GM18873 (cell line): Measurements from ENCODE around the gene PPP2R5B.

Experiments used
- ATAC-seq: cut with Tn5 transposase; IDR thresholded peaks from one replicate; pipeline ENCODE4 v1.9.1; 2021; ENCODE audit warnings: mild to moderate bottlenecking, moderate library complexity, moderate number of reproducible peaks; ENCODE audit not compliant: unreplicated experiment, low FRiP score

Gene PPP2R5B

DNA sequence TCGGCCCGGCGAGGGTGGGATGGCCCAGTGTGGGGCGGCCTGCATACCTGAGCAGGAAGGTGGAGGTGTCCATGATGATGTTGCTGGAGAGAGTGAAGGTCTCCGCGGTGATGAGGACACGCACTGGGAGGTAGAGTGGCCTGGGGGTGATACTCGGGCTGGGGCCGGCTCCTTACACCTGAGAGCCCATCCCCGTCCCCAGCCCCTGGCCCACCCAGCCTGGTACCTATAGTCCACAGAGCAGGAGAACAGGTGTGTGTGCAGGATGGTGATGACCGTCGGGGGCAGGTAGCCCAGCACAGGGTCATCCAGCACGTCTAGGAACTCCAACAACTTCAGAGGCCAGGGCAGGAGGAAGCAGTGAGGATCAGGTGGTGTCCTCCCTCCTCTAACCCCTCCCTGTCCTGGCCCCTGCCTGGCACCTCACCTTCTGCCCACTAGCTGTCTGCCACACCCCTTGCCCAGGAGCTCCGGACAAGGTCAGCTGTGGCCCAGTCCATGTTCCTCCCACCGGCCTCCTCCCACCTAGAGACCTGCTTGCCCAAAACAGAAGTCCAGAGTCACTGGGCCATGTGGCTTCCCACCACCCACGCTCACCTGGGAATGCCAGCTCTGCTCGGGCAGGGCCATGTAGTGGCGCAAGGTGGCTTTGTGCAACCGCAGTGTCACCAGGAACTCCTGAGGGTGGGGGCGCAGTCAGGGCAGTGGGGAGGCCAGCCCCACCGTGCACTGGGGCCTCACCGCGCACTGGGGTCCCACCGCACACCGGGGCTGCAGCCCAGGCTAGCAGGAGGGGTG lies 18.8 kb upstream of the PPP2R5B start:
- no peak for ATAC-seq

DNA sequence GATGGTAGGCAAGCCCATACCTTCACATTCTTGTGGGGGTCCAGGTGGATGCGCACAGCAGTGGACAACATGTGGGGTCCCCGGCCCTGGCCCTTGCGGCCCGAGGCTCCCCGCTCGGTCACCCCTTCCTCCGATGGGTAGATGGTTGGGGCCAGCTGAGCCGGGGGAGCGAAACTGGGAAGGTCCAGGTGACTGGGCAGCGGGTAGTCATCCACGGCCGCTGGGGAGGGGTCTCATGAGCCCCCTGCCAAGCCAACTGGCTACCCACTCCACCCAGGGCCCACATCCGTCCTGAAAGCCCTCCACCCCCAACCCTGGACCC lies 18.2 kb upstream of the PPP2R5B start:
- no peak for ATAC-seq

DNA sequence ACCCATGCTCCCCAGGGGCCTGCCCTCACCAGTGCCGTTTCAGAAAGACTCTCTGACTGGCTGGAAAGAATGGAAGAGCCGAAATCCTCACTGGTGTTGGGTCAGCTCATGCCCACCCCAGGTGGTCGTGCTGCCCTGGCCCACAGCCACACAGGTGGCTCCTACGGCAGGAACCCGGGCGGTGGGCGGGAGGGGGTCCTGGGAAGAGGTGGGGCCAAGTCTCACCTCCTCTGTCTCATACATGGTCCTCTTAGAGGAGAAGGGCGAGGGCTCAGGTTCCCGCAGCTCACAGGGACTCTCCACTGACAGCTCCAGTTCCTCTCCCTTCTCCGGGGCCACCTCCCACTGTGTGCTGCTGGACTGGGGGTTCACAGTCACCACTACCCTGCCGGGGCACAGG lies 15.7 kb upstream of the PPP2R5B start:
- ATAC-seq: no peak

DNA sequence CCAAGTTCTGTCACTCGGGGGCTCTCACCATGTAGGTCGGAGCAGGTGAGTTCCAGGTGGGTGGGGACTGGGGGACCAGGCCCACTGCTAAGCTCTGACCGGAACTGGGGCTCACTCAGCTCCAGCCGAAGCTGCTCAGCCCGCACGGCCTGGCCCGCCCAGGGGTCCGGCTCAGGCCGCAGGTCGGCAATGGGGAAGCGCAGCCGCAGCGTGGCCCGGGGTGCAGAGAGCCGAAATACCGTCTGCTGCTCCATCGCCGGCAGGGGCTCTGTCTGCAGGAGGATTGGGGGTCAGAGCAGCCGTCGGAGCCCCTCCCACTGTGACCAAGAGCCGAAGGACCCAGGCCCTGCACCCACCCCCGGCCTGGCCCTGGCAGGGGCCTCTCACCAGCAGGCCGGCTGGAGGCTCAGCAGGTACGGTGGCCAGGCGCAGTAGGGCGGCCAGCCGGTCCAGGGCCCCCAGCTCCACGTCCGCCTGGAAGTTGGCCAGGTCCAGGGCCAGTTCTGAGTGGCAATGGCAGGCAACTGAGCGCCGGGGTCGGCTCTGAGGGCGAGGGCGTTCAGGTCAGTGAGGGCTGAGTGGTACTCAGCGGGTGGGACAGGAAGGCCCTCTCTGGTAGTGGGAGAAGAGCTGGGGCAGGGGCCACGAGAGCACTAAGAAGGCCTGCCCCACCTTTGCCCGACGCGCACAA lies 14.7 kb upstream of the PPP2R5B start:
- ATAC-seq: no peak

DNA sequence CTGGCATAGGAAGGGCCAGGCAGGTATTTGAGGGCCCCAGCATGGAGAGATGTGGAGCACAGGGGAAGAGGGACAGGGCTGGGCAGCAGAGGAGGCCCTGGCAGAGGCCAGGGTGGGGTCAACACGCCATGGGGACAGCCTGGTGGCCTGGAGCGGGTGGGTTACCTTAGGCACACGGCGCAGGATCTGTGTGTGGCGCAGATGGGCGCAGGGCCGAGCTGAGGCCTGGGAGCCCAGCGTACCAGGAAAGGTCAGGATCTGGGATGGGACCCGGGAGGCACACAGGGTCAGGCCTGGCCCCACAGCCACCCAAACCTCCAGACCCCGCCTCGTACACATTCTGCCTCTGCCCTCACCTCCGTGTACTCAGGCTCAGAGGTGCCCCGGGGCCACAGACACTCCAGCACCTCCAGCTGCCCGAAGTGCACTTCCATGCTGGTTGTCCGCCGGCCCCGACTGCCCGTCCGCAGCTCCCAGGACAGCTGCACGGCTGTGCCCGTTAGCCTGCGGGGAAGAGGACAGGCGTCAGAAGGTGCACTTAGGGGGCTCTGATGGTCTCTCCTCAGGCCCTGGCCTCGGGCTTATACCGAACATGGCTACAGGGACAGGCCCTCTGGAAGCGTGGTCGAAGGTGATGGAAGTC lies 13.9 kb upstream of the PPP2R5B start:
- ATAC-seq: no peak

DNA sequence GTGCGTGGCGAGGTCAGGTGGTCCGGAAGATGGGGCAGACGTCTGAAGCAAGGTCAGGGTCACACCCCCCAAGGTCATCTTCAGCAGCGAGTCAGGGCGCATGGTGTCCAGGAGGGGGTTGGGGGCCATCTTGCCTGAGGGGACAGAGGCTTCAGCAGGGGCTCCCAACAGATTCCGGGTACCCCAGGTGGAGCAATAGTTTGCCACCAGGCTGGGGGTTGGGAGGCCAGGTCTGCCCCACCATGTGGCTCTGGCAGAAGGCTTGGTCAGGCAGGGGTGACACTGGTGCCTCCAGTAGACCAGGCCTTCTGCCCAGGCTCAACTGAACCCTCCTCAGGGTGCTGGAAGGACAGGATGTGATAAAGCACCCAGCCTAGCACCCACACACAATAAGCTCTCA lies 13.3 kb upstream of the PPP2R5B start:
- no peak for ATAC-seq

DNA sequence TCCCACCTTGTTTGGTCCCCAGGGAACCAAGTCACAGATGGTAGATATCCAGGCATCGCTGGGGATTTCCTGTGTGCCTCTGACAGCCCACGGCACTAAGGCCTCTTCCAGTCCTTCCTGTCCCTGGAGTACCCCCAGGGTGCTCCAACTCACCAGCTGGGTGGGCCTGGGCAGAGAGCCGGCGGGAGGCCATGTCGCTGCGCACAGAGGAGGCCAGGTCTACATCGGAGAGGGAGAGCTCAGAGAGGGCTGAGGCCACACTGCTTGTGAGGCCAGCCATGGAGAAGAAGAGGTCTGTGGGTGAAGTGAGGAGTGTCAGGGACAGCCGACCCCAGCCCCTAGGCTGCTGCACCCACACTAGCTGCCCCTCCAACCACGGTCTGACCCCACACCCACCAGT lies 12.8 kb upstream of the PPP2R5B start:
- ATAC-seq: no peak

DNA sequence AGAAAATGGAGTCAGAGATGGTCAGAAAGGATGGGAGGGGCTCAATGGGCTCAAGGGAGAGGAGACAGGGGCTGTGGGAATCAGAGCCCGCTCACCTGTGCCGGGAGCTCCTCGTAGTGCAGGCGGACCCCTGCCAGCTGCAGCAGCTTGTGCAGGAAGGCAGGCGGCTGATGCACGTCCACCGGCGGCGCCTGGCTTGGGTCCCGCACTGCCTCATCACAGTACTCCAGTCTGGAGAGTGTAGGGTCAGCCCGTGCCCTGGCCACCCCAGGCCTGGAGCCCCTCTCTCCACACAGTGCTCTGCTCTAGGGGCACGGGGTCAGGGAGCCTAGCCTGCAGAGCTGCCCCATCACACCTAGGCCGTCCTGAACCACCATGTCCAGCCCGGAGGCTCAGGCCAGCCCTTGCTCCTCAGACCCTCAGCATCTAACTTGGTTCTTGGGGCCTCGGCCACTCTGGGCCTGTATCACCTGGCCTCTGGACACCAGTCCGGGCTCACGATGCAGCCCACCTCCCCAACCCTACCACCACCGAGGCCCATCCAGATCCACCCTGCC lies 11.2 kb upstream of the PPP2R5B start:
- no peak for ATAC-seq

DNA sequence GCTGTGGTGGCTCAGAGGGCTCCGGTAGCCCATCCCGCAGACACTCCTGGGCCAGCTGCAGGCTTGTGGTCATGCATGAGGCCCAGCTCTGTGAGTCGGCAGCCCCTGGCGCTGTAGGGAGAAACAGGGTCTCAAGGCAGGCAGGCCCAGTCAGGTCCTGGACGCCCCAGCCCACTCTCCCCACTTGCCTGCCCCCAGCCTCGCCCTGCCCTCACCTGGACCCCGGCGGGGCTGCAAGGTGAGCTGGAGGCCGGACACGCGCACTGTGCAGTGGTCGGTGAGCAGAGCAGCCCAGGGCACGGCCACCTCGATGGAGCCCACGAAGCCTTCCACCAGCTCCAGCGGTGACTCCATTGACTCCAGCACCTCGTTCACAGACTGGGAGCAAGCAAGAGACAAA lies 10.4 kb upstream of the PPP2R5B start:
- no peak for ATAC-seq

DNA sequence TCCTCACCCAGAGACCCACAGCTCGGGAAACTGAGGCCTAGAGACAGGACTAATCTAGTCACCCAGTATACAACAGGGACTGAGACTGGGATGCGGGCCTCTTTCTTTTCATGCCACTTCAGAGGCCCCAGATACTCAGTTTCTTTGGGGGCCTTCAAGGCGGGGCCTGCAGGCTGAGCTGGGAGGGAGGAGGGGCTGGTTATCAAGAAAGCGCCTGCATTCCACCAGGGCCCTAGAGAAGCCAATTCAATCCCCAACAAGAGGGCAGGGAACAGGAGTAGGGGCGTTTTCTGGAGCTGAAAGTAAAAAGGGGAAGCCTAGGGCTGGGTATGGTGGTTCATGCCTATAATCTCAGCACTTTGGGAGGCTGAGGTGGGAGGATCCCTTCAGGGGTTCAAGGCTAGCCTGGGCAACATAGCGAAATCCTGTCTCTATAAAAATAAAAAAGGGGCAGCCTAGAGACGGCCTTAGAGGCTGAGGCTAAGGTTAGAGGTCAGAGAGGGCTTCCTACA lies 9.1 kb upstream of the PPP2R5B start:
- ATAC-seq: no peak

DNA sequence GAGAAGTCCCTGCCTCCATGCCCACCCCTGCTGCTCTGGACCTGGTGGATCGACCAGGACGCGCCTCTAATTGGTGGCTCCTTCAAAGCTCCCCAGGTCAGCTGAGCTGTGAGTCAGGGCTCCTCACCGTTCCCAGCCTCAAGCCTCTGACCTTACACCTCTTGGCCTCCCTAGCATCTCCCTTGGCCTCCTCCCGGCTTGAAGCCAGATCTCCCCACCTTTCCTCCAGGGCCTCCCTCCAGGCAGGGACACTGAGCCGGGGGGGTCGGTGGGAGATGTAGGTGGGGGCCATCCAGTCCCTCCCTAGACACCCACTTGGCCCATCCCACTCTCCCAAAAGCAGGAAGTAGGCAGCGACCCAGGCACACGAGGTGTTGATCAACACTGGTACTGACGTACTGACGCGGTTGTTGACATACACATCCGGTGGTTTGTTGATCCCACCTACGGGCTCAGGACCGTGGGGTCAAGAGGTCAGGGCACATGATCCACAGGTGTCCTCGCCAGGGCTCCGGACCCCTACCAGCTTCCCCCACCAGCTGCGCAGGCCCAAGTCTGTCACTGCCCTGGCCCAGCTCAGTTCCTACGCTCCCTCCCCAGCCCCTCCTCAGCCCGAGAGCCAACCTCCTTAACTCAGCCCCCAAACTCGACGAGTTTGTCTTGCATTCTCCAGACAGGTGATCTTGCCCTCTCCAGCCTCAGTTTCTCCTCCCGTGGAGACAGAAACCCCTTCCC lies 8.3 kb upstream of the PPP2R5B start:
- no peak for ATAC-seq

DNA sequence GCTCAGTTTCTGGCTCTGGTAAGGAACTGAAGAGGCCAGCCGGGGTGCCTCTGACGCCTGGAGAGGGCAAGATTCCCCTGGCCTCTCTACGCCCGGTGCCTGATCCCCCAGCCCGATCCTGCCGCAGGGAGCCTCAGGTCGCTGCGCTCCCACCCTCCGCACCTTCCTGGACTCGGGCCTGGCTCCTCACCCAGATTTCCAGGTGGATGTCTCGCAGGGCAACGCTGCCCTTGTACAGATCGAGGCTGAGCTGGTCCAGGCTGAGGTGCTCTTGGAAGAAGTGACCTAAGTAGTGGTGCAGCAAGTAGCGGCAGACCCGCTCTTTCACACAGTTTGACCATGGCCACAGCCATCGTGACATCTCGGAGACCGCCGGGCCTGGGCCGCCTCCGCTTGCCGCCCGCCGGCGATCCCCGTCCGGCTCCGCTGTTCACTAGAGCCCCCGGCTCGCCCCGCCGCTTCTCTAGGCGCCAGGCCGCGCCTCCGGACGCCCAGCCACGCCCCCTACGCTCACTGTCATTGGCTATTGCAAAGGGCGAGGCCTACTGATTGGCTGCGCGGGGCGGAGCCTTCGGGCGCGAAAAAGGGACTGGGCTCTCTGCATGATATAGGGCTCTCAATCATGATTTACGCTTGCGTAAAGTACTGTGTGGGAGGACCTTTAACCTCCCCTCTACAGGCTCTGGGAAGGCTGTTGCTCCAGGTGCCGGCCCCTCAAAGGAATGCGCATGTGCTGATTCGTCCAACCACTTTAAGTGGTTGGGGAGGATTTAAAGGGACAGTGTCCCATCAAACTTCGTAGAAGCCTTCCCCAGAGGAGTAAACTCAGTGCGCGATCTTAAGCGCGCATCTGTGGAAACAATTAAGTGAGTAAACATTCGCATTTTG lies 7.5 kb upstream of the PPP2R5B start, which contains the start of gene ATG2A:
ATG2A (minus strand) TSS at position 435 of the 888 bp plus-strand sequence; CDS start at position 361, 74 bp downstream.
- ATAC-seq: peak; percentile 94

DNA sequence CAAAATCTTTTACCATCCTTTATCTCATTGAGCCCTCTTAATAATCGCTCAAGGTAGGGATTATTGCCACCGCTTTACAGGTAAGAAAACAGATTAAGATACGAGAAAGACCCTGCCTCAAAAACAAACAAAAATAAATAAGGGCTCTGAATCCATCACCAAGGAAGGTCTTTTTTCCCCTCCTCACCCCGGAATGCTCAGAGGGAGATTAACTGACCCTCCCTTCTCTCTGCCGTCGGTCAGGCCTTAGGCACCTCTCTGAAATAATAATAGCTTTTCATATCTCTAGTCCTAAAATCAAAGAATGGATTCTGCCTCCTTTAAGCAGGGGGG lies 6.9 kb upstream of the PPP2R5B start:
- no peak for ATAC-seq

DNA sequence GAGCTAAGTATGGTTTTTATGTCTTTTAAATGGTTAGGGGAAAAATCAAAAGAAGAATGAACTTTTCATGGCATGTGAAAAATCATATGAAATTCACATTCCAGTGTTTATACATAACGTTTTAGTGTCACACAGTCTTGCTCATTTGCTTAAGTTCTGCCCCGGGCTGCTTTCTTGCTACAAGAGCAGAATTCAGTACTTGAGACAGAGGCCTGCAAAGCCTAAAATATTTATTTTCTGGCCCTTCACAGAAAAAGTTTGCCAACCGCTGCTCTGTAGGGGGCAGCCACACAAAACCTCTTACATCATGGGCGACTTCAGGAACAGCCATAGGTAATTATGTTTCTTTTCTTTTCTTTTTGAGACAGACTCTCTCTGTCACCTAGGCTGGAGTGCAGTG lies 6.5 kb upstream of the PPP2R5B start:
- no peak for ATAC-seq

DNA sequence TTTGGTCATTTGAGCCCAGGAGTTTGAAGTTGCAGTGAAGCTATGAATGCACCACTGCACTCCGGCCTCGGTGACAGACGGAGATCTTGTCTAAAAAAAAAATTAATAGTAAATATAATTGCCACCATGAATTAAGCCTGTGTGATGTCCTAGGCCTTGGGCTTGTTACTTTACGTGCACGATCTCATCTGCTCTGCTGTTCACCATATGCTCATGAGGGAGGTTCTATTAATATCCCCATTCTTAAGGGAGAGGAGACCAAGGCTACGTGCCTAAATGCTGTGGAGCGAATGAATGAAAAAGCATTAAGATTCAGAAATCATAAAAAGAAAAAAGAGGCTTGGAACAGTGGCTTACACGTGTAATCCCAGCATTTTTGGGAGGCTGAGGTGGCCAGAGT lies 4.9 kb upstream of the PPP2R5B start:
- ATAC-seq: no peak

DNA sequence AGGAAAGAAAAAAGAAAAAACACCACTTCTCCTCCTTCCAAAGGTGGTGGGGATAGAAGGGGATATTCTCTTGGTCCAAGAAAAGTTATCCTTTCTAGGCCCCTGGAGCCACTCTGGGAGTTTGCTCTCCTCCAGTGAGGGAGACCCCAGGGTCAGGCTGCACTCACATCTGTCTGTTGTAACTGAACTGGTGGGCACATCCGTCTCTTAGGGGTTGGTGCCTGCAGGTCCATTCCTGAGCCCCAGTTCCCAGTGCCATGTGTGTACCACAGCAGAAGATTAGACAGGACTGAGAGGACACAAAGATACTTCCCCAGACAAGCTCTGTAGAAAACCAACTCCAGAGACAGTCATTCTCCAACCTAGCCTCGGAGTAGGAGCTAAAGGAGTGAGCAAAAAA lies 4.4 kb upstream of the PPP2R5B start:
- no peak for ATAC-seq

DNA sequence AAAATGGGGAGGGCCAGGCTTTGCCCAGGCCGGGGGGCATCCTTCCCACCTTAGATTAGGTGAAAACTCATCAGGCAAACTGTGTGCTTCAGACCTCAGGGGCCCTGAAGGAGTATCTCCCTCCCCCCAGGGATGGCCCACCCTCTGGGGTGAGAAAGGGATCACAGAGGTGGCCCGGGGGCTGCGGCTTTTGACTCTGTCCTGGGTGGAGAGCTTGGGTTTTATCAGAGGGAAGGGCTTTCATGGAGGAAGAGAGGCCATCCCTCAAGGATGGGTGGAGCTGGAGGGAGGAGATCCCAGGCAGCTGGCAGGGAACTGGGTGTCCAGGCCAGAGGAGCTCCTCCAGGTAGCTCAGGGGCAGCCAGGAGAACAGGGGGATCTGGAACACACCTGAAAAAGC lies 3.1 kb upstream of the PPP2R5B start:
- ATAC-seq: no peak

DNA sequence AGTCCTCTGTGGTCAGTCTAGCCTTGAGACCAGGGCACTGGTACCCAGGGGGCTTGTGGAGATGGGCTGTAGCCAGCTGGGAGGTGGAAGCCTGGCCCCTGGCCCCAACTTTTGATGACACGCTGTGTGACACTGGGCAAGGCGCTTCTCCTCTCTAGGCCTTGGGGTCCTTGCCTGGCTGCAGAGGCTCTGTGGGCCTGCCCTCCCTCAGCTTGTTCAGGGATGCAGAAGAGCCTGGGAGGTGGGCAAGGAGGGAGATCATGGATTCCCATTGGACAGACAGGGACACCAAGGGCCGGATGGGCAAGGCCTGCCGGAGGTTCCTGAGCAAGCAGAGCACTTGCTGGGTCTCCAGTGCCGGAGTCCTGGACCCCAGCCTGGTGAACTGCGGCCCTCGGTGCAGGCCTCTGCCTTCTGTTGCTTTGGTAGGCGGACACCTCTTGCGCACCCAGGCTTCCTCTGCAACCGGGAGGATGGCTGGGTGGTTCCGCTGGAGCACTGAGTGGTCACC lies 1.3 kb upstream of the PPP2R5B start:
- no peak for ATAC-seq

DNA sequence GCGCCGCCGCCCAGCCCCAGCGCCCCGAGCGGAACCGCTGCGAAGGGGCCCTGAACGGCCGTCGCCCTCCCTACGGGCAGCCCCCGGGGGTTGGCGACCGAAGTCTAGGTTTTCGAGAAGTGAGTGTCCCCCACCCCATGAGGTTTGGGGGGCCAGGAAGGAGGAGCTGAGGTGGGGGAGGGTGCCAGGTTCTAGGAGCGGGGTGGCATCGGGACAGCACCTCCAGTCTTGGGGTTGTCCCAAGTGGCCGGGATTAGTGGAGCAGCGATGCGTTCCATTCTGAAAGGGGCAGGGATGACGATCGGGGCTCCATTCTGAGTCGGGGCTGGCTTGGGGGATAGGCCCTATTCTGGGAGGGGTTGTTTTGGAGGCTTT lies 408 bp downstream of the PPP2R5B start:
- no peak for ATAC-seq
